ENCODE data around the gene ENTPD2. TPM values are rescaled to one million over a fixed set of nuclear protein-coding genes. Genes with fewer than 3 reads are reported as not detected.

ENTPD2 gene
- total and polyA plus RNA-seq, 9 of the 15 experiments (the other 6 are each of a cell fraction or from before 2014, with no cell fraction given): 0.04 to 0.60 (median 0.14) TPM; not detected in 4

DNA sequence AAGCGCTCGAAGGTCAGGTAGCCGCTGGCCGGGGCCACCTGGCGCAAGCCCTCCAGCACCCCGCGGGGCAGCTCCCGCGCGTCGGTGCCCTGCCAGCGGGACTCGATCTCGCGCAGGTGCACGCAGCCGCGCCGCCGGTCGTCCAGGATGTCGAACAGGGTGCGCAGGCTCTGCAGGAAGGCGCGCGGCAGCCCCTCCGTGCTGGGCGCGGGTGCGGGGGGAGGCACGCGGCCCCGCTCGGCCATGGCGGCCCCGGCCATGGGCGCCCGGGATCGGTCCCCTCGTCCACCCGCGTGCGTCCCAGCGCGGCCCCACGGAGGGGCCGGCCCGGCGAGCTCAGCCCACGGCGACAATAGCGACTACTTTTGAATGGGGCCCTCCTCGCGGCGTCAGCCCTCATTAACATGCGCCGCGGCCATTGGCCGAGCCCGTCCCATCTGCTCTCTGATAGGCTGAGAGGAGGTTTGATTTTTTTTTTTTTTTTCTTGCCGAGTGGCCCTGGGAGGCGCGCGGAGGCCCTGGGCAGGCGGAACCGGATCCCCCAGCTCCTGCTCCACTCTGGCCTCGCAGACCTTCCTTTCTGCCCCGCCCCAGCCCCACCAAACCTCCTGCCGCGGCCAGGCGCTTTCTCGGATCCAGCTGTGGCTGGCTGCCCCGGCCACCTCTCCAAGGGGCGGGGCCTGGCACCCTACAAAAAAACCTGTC, 16.5 kb upstream of the ENTPD2 start, which contains the start of gene SAPCD2 (continued):
- TF ChIP-seq ETV5 (CRISPR knock-in tag; IDR thresholded peaks at IDR 0.05; ENCODE audit: low read depth) (peak; percentile 42; the same call in 1 of the 2 replicates), MBD2 (IDR thresholded peaks at IDR 0.05; ENCODE audit: borderline replicate concordance, low read depth) (peak; percentile 50; the same call in 1 of the 2 replicates), ZNF282 (CRISPR knock-in tag; IDR thresholded peaks at IDR 0.05) (0 out of 2 replicates have a peak, but pooled peaks have one; percentile 61), ZSCAN29 (IDR thresholded peaks at IDR 0.05) (no peak), SAP30 (IDR thresholded peaks at IDR 0.05; ENCODE audit: borderline replicate concordance, insufficient read depth, low read depth, low read length, poor library complexity, severe bottlenecking) (peak; percentile 80), RCOR1 (IDR thresholded peaks at IDR 0.05; ENCODE audit: borderline replicate concordance in 1 of 2, low read depth in 2 of 2, low read length in 2 of 2) (peak in 1 of 2 experiments; percentile 53; a peak in 3 of 4 replicates), LCOR (CRISPR knock-in tag; IDR thresholded peaks at IDR 0.05) (0 out of 2 replicates have a peak, but pooled peaks have one; percentile 14), YBX1 (IDR thresholded peaks at IDR 0.05) (no peak), MEIS2 (IDR thresholded peaks at IDR 0.05; ENCODE audit: partially characterized antibody) (peak; percentile 5), ATF7 (IDR thresholded peaks at IDR 0.05) (peak; percentile 53), ZZZ3 (IDR thresholded peaks at IDR 0.05) (no peak), BCOR (IDR thresholded peaks at IDR 0.05) (peak; percentile 66; the same call in 1 of the 2 replicates), NR2C2 (CRISPR knock-in tag; IDR thresholded peaks at IDR 0.05) (no peak), NR2C2 (tag; IDR thresholded peaks at IDR 0.05) (0 out of 2 replicates have a peak, but pooled peaks have one; percentile 34), NONO (IDR thresholded peaks at IDR 0.05; ENCODE audit: low read depth in 2 of 2, low read length in 1 of 2) (peak in 1 of 2 experiments; percentile 72), ATF1 (CRISPR knock-in tag; IDR thresholded peaks at IDR 0.05) (no peak), ATF1 (tag; IDR thresholded peaks at IDR 0.05) (peak; percentile 70), L3MBTL2 (IDR thresholded peaks at IDR 0.05) (peak; percentile 88; the same call in 1 of the 2 replicates)
- TF ChIP-seq, protein P1, sequence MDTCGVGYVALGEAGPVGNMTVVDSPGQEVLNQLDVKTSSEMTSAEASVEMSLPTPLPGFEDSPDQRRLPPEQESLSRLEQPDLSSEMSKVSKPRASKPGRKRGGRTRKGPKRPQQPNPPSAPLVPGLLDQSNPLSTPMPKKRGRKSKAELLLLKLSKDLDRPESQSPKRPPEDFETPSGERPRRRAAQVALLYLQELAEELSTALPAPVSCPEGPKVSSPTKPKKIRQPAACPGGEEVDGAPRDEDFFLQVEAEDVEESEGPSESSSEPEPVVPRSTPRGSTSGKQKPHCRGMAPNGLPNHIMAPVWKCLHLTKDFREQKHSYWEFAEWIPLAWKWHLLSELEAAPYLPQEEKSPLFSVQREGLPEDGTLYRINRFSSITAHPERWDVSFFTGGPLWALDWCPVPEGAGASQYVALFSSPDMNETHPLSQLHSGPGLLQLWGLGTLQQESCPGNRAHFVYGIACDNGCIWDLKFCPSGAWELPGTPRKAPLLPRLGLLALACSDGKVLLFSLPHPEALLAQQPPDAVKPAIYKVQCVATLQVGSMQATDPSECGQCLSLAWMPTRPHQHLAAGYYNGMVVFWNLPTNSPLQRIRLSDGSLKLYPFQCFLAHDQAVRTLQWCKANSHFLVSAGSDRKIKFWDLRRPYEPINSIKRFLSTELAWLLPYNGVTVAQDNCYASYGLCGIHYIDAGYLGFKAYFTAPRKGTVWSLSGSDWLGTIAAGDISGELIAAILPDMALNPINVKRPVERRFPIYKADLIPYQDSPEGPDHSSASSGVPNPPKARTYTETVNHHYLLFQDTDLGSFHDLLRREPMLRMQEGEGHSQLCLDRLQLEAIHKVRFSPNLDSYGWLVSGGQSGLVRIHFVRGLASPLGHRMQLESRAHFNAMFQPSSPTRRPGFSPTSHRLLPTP (IDR thresholded peaks at IDR 0.05; ENCODE audit: borderline replicate concordance, extremely low read depth, insufficient read length): peak; percentile 7
- TF ChIP-seq, protein P2, sequence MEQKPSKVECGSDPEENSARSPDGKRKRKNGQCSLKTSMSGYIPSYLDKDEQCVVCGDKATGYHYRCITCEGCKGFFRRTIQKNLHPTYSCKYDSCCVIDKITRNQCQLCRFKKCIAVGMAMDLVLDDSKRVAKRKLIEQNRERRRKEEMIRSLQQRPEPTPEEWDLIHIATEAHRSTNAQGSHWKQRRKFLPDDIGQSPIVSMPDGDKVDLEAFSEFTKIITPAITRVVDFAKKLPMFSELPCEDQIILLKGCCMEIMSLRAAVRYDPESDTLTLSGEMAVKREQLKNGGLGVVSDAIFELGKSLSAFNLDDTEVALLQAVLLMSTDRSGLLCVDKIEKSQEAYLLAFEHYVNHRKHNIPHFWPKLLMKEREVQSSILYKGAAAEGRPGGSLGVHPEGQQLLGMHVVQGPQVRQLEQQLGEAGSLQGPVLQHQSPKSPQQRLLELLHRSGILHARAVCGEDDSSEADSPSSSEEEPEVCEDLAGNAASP (IDR thresholded peaks at IDR 0.05): no peak
- TF ChIP-seq, protein P3, sequence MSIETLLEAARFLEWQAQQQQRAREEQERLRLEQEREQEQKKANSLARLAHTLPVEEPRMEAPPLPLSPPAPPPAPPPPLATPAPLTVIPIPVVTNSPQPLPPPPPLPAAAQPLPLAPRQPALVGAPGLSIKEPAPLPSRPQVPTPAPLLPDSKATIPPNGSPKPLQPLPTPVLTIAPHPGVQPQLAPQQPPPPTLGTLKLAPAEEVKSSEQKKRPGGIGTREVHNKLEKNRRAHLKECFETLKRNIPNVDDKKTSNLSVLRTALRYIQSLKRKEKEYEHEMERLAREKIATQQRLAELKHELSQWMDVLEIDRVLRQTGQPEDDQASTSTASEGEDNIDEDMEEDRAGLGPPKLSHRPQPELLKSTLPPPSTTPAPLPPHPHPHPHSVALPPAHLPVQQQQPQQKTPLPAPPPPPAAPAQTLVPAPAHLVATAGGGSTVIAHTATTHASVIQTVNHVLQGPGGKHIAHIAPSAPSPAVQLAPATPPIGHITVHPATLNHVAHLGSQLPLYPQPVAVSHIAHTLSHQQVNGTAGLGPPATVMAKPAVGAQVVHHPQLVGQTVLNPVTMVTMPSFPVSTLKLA (conservative IDR thresholded peaks at IDR 0.05): peak; percentile 51 to 71; a peak in 2 of 4 replicates

Data from K562 (cell line).